Cerebellar nuclear complex (tissue), 1 donor: ENCODE data around the gene COMMD4.
"Not testable (repeated sequence)": the region's sequence is repeated elsewhere in the genome, so short reads cannot be mapped to it uniquely, and the experiment has no call there.

Experiments
- DNase-seq, 2 experiments: peaks; one replicate each; lab custom pipeline; 2025; lab: John Stamatoyannopoulos, UW

Gene COMMD4

DNA sequence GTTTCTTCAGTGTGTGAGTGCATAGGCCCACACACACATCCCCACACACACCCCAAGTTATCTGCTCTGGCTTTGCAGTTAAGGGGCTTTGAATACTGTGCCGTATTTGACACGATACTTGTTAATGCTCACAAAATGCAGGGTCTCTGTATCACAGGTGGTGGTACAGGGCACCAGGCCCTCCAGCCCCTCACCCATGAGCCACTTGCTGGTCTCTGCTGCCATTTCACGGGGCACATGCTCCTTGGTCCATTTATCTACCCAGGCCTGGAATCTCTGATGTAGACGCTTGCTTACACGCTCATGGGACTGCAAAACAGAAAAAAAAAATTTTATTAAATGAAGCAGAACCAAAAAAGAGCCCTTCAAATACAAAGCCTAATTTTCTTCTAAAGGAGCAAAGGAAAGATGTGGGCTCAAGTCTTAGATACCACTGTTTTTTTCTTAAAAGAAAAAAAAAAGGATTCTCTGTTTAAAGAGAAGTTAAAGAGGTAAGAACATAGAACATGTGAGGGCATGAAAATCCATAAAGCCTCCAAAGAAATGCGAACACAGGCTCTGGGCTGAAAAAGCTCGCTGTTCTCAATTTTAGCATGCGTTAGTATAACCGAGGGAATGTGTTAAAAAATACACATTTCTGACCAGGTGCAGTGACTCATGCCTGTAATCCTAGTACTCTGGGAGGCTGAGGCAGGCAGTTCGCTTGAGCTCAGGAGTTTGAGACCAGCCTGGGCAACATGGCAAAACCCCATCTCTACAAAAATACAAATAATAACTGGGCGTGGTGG, 36.2 kb downstream of the COMMD4 start:
- DNase-seq = no peak

DNA sequence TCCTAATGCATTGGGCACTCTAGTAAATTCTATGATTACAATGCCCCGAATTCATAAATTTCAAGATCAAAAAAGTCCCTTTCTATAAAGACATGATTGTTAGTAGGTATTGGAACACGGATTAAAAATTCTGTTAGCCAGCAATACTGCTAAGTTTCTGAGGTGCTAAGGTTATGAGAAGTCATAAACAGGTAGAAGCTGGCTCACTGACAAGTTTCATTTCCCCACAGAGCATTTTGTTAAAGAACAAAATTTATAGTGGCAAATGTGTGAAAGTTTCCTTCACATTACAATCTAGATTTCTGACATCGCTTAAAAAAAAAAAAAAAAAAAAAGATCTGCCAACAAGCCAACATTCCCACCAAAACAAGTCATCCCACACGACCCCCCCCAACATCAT, 44.9 kb downstream of the COMMD4 start:
- no peak for DNase-seq

DNA sequence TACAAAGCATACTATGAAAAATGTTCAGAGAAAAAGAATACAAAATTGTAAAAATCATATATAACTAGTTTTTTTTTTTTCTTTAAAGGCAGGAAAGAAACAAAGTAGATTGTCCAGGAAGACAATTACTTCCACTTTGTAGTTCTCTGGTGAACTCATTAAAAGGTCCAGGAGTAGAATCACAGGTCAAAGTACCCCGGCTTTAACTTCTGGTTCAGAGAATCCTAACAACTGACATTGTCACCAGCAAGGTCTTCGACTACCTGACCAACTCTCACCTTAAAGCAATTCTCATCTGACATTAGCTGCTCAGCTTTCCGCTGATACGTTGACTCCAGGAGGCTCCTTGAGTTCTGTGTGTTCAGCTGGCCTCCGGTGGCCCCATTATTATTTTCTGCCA, 48.1 kb downstream of the COMMD4 start:
- not testable (repeated sequence) for DNase-seq
